Mononuclear cell (primary cell): ENCODE results near the gene OBP2B. TPM values are rescaled to one million over a fixed set of nuclear protein-coding genes. Genes with fewer than 3 reads are reported as not detected.
"Not testable (repeated sequence)": the region's sequence is repeated elsewhere in the genome, so short reads cannot be mapped to it uniquely, and the experiment has no call there.

Source experiments
- H3K27me3 ChIP-seq: 2 replicates; pipeline ENCODE4 v1.6.0; 2011; ENCODE audit warnings: low read length, control low read depth; ENCODE audit not compliant: insufficient read depth
- H3K4me1 ChIP-seq: 2 replicates; pipeline ENCODE4 v1.5.1; 2011; ENCODE audit warnings: mild to moderate bottlenecking, low read length, control low read depth; ENCODE audit not compliant: insufficient read depth
- H3K4me3 ChIP-seq: 2 replicates; pipeline ENCODE4 v1.5.1; 2011; ENCODE audit warnings: mild to moderate bottlenecking, low read length, moderate library complexity
- H3K9me3 ChIP-seq: 2 replicates; pipeline ENCODE4 v1.5.1; 2011; ENCODE audit warnings: low read depth, mild to moderate bottlenecking, control low read depth, low read length
- total RNA-seq: library from RNA; depleted of rRNA; stranded (reverse); fragments of >200 nt; gene quantifications from one replicate; pipeline ENCODE4 v1.2.3, GENCODE V29; 2012

The OBP2B gene
- total RNA-seq, 1 donor: not detected

- no peak overlapping the region for H3K4me3 ChIP-seq
- H3K27me3 ChIP-seq: no peaks in the 10 kb centered on the region
- H3K4me1 ChIP-seq: peaks cover 6% of the 10 kb centered on the region
- no peaks in the 10 kb centered on the region for H3K9me3 ChIP-seq
Measured at GRCh38 chr9:133181561-133181960, 27.5 kb downstream of the OBP2B start.

GRCh38 chr9:133180953-133181352, 28.1 kb downstream of the OBP2B start:
- H3K27me3 ChIP-seq: no peaks in the 10 kb centered on the region
- peaks cover 5% of the 10 kb centered on the region for H3K4me1 ChIP-seq
- H3K4me3 ChIP-seq: no peak overlapping the region
- H3K9me3 ChIP-seq: no peaks in the 10 kb centered on the region

GRCh38 chr9:133173056-133173455, 36.0 kb downstream of the OBP2B start:
- Histone ChIP-seq H3K9me3 (no peaks in the 10 kb centered on the region), H3K27me3 (no peaks in the 10 kb centered on the region), H3K4me1 (no peaks in the 10 kb centered on the region), H3K4me3 (no peak overlapping the region)

GRCh38 chr9:133171161-133171961, 37.7 kb downstream of the OBP2B start:
- no peaks in the 10 kb centered on the region for H3K27me3 ChIP-seq
- no peak overlapping the region for H3K4me3 ChIP-seq
- no peaks in the 10 kb centered on the region for H3K9me3 ChIP-seq
- H3K4me1 ChIP-seq: no peaks in the 10 kb centered on the region

GRCh38 chr9:133170716-133171115, 38.3 kb downstream of the OBP2B start:
- no peak overlapping the region for H3K4me3 ChIP-seq
- H3K27me3 ChIP-seq: no peaks in the 10 kb centered on the region
- H3K4me1 ChIP-seq: no peaks in the 10 kb centered on the region
- no peaks in the 10 kb centered on the region for H3K9me3 ChIP-seq

GRCh38 chr9:133169687-133170086, 39.4 kb downstream of the OBP2B start:
- not testable (repeated sequence) for H3K4me1 ChIP-seq, H3K4me3 ChIP-seq, H3K9me3 ChIP-seq, H3K27me3 ChIP-seq

- Histone ChIP-seq H3K27me3 (no peaks in the 10 kb centered on the region), H3K9me3 (no peaks in the 10 kb centered on the region), H3K4me3 (no peak overlapping the region), H3K4me1 (peaks cover 4% of the 10 kb centered on the region)
Measured at GRCh38 chr9:133169102-133169501, 39.9 kb downstream of the OBP2B start.

GRCh38 chr9:133168432-133168831, 40.6 kb downstream of the OBP2B start:
- H3K9me3 ChIP-seq: no peaks in the 10 kb centered on the region
- H3K4me3 ChIP-seq: no peak overlapping the region
- H3K27me3 ChIP-seq: no peaks in the 10 kb centered on the region
- peaks cover 8% of the 10 kb centered on the region for H3K4me1 ChIP-seq

GRCh38 chr9:133167769-133168168, 41.3 kb downstream of the OBP2B start:
- Histone ChIP-seq H3K9me3 (no peaks in the 10 kb centered on the region), H3K4me1 (peaks cover 15% of the 10 kb centered on the region), H3K4me3 (no peak overlapping the region), H3K27me3 (no peaks in the 10 kb centered on the region)

GRCh38 chr9:133167096-133167730, 41.8 kb downstream of the OBP2B start:
- H3K27me3 ChIP-seq: no peaks in the 10 kb centered on the region
- no peak overlapping the region for H3K4me3 ChIP-seq
- peaks cover 20% of the 10 kb centered on the region for H3K4me1 ChIP-seq
- H3K9me3 ChIP-seq: no peaks in the 10 kb centered on the region

- Histone ChIP-seq H3K4me3 (no peak overlapping the region), H3K4me1 (peaks cover 23% of the 10 kb centered on the region), H3K27me3 (no peaks in the 10 kb centered on the region), H3K9me3 (no peaks in the 10 kb centered on the region)
Measured at GRCh38 chr9:133166392-133166791, 42.7 kb downstream of the OBP2B start.

GRCh38 chr9:133165452-133165730, 43.7 kb downstream of the OBP2B start:
- Histone ChIP-seq H3K27me3 (no peaks in the 10 kb centered on the region), H3K4me3 (no peak overlapping the region), H3K4me1 (peaks cover 28% of the 10 kb centered on the region), H3K9me3 (no peaks in the 10 kb centered on the region)

- peaks cover 28% of the 10 kb centered on the region for H3K4me1 ChIP-seq
- H3K4me3 ChIP-seq: peak overlapping the region; percentile 57
- no peaks in the 10 kb centered on the region for H3K9me3 ChIP-seq
- H3K27me3 ChIP-seq: no peaks in the 10 kb centered on the region
Measured at GRCh38 chr9:133164191-133164590, 44.9 kb downstream of the OBP2B start.

GRCh38 chr9:133163504-133164172, 45.4 kb downstream of the OBP2B start, which contains the start of gene GBGT1:
GBGT1 (minus strand) TSS chr9:133163914; CDS start chr9:133162412, 1,502 bp downstream.
- Histone ChIP-seq H3K4me1 (peaks cover 28% of the 10 kb centered on the region), H3K27me3 (no peaks in the 10 kb centered on the region), H3K4me3 (peak within 1 kb of the TSS; percentile 57), H3K9me3 (no peaks in the 10 kb centered on the region)

GRCh38 chr9:133162861-133163503, 46.1 kb downstream of the OBP2B start:
- no peaks in the 10 kb centered on the region for H3K27me3 ChIP-seq
- H3K4me1 ChIP-seq: peaks cover 28% of the 10 kb centered on the region
- H3K9me3 ChIP-seq: no peaks in the 10 kb centered on the region
- peak overlapping the region; percentile 57 for H3K4me3 ChIP-seq
